Keratinocyte (primary cell): ENCODE results near the gene TMEM186. TPM values are rescaled to one million over a fixed set of nuclear protein-coding genes. Genes with fewer than 3 reads are reported as not detected.

Experiments used
- DNase-seq: peaks from one replicate; pipeline ENCODE4 v3.0.0-alpha.2; 2011; ENCODE audit warnings: low read depth, missing footprints, low spot score
- FAIRE-seq: peaks from 2 replicates; lab custom pipeline; 2011; peaks lifted over from hg19 to GRCh38; lab: Jason Lieb, UNC
- H2AFZ ChIP-seq: 2 replicates; pipeline ENCODE4 v1.6.0; 2012; ENCODE audit warnings: low read length, control low read depth, inconsistent platforms; ENCODE audit not compliant: control insufficient read depth
- H3K27ac ChIP-seq: 2 replicates; pipeline ENCODE4 v1.5.1; 2011; ENCODE audit warnings: low read length; ENCODE audit not compliant: control insufficient read depth, insufficient read depth
- H3K27me3 ChIP-seq: 3 replicates; pipeline ENCODE4 v1.6.0; 2011; ENCODE audit warnings: low read length; ENCODE audit not compliant: control insufficient read depth, insufficient read depth; ENCODE audit errors: extremely low read depth
- H3K36me3 ChIP-seq, 2 experiments: 2 replicates in 1 of 2; 3 replicates in 1 of 2; pipeline ENCODE4 v1.5.1; 2011; ENCODE audit warnings: low read length in 2 of 2, mild to moderate bottlenecking in 1 of 2; ENCODE audit not compliant: control insufficient read depth in 2 of 2, insufficient read depth in 2 of 2; ENCODE audit errors: extremely low read depth in 1 of 2
- H3K4me1 ChIP-seq: 3 replicates; pipeline ENCODE4 v1.5.1; 2011; ENCODE audit warnings: low read length; ENCODE audit not compliant: control insufficient read depth, insufficient read depth; ENCODE audit errors: extremely low read depth
- H3K4me2 ChIP-seq: 3 replicates; pipeline ENCODE4 v1.6.0; 2011; ENCODE audit warnings: low read depth, low read length; ENCODE audit not compliant: control insufficient read depth, insufficient read depth; ENCODE audit errors: extremely low read depth
- H3K4me3 ChIP-seq, 3 experiments: fragments of 200-600 bp in 1 of 3; sonication (generic) in 1 of 3; 2 replicates in 2 of 3; 3 replicates in 1 of 3; pipeline ENCODE4 v1.5.1; 2011 to 2016; ENCODE audit warnings: low read length in 3 of 3, mild to moderate bottlenecking in 3 of 3, control low read depth in 2 of 3, inconsistent platforms in 1 of 3, low read depth in 1 of 3, mixed read lengths in 1 of 3, mixed run types in 1 of 3, moderate library complexity in 1 of 3; ENCODE audit not compliant: control insufficient read depth in 2 of 3, insufficient read depth in 2 of 3; ENCODE audit errors: extremely low read depth in 1 of 3
- H3K79me2 ChIP-seq: 2 replicates; pipeline ENCODE4 v1.6.0; 2012; ENCODE audit warnings: low read length; ENCODE audit not compliant: control insufficient read depth, insufficient read depth
- H3K9ac ChIP-seq: 3 replicates; pipeline ENCODE4 v1.6.0; 2011; ENCODE audit warnings: low read length; ENCODE audit not compliant: control insufficient read depth, insufficient read depth; ENCODE audit errors: extremely low read depth
- H3K9me1 ChIP-seq: 3 replicates; pipeline ENCODE4 v1.6.0; 2011; ENCODE audit warnings: low read length; ENCODE audit not compliant: control insufficient read depth, insufficient read depth; ENCODE audit errors: extremely low read depth
- H3K9me3 ChIP-seq: 2 replicates; pipeline ENCODE4 v1.5.1; 2012; ENCODE audit warnings: low read depth, low read length; ENCODE audit not compliant: control insufficient read depth
- H4K20me1 ChIP-seq: 3 replicates; pipeline ENCODE4 v1.6.0; 2011; ENCODE audit warnings: low read length; ENCODE audit not compliant: control insufficient read depth, insufficient read depth; ENCODE audit errors: extremely low read depth
- CTCF ChIP-seq, 3 experiments: IDR thresholded peaks in 1 of 3; conservative IDR thresholded peaks in 1 of 3; optimal IDR thresholded peaks in 1 of 3; 2 replicates in 2 of 3; 3 replicates in 1 of 3; pipeline versions ENCODE3 to v1.5.1; 2011; ENCODE audit warnings: low read length in 3 of 3, mild to moderate bottlenecking in 3 of 3, moderate library complexity in 2 of 3, control low read depth in 1 of 3, inconsistent platforms in 1 of 3; ENCODE audit not compliant: insufficient read depth in 2 of 3; ENCODE audit errors: extremely low read depth in 1 of 3
- EZH2 ChIP-seq: IDR thresholded peaks from one replicate; pipeline ENCODE4 v1.6.1; 2012; ENCODE audit warnings: inconsistent platforms, mild to moderate bottlenecking, low read length, moderate library complexity
- dilution Hi-C: fragments of 300-500 bp; cut with MboI; formaldehyde crosslinking; loops from one replicate; pipeline ENCODE4 v1.7.0; 2020; ENCODE audit warnings: low sequenced_read_pairs; ENCODE audit not compliant: extremely low pct_ligation_motif_present
- polyA minus RNA-seq, 3 experiments: library from RNA; depleted of rRNA, polyadenylated mRNA; stranded (reverse); fragments of >200 nt; gene quantifications; 1 replicate in 1 of 3; 2 replicates in 1 of 3; 3 replicates in 1 of 3; pipeline ENCODE4 v1.2.3, GENCODE V29; 2011
- polyA plus RNA-seq, 5 experiments: library from polyadenylated mRNA; depleted of rRNA in 3 of 5; stranded (reverse) in 3 of 5; stranded (forward) in 1 of 5; unstranded in 1 of 5; fragments of >200 nt; gene quantifications; 1 replicate in 1 of 5; 2 replicates in 3 of 5; 3 replicates in 1 of 5; pipeline versions ENCODE4 v1.2.1 to v1.2.3, GENCODE V29; 2011 to 2012; ENCODE audit warnings: missing spikeins in 2 of 5, low read depth in 1 of 5, low replicate concordance in 1 of 5

TMEM186 gene
- polyA plus RNA-seq = 7.8 to 9.8 TPM (median 8.1 TPM) in 3 replicates
- 6.5 TPM for polyA plus RNA-seq (2011; ENCODE audit: low read depth)
- polyA plus RNA-seq (2011; cell fraction: cytosol; rRNA removed) = 6.0 and 7.3 TPM in 2 replicates
- 11.9 and 14.2 TPM in 2 replicates for polyA plus RNA-seq (2011; cell fraction: nucleus; rRNA removed)
- 8.5 and 13.3 TPM in 2 replicates for polyA plus RNA-seq (2012; ENCODE audit: low replicate concordance)
- 2.4 to 5.2 TPM (median 2.8 TPM) in 3 replicates for polyA minus RNA-seq
- 1.3 TPM for polyA minus RNA-seq (2011; cell fraction: cytosol; rRNA and poly(A)+ RNA removed)
- polyA minus RNA-seq (2011; cell fraction: nucleus; rRNA and poly(A)+ RNA removed) = 1.8 and 1.9 TPM in 2 replicates

GRCh38 chr16:8797364-8798173 lies at the start of gene TMEM186, which contains the start of gene PMM2:
TMEM186 (minus strand) TSS chr16:8797639; CDS start chr16:8797614, 25 bp downstream.
PMM2 (plus strand) TSS chr16:8797839; CDS start chr16:8797883, 44 bp downstream.
- Histone ChIP-seq H3K4me3 (peak within 1 kb of the TSS; percentile 85 to 96 (median 92)), H3K36me3 (peaks cover 6 to 22% of the 10 kb centered on the region in 2 experiments), H3K9me3 (no peaks in the 10 kb centered on the region), H3K9ac (peak within 1 kb of the TSS; percentile 86), H3K4me1 (peaks cover 23% of the 10 kb centered on the region), H3K27me3 (no peaks in the 10 kb centered on the region), H3K79me2 (peaks cover 71% of the 10 kb centered on the region), H3K27ac (peak within 1 kb of the TSS; percentile 79), H3K4me2 (peak within 1 kb of the TSS; percentile 100), H2AFZ (peak within 1 kb of the TSS; percentile 70), H4K20me1 (peaks cover 7% of the 10 kb centered on the region), H3K9me1 (peaks cover 3% of the 10 kb centered on the region)
- peak; percentile 88 for DNase-seq
- dilution Hi-C loops = no loop called here
- TF ChIP-seq EZH2 (no peak), CTCF (optimal IDR thresholded peaks at IDR 0.05 in 1 of 3, IDR thresholded peaks at IDR 0.05 in 1 of 3, conservative IDR thresholded peaks at IDR 0.05 in 1 of 3; ENCODE audit: extremely low read depth in 1 of 3, insufficient read depth in 2 of 3, low read length in 3 of 3) (no peak)
- peak; percentile 68 for FAIRE-seq

- Histone ChIP-seq H3K4me2 (no peak overlapping the region), H2AFZ (no peak overlapping the region), H3K27ac (no peak overlapping the region), H3K9me3 (no peaks in the 10 kb centered on the region), H3K9ac (no peak overlapping the region), H3K36me3 (peaks cover 17 to 39% of the 10 kb centered on the region in 2 experiments), H3K27me3 (no peaks in the 10 kb centered on the region), H3K79me2 (peaks cover 12% of the 10 kb centered on the region), H4K20me1 (peaks cover 3% of the 10 kb centered on the region), H3K4me1 (peaks cover 31% of the 10 kb centered on the region), H3K4me3 (no peak overlapping the region), H3K9me1 (peaks cover 2% of the 10 kb centered on the region)
- dilution Hi-C loops = no loop called here
- DNase-seq (no peak), FAIRE-seq (no peak)
- TF ChIP-seq CTCF (optimal IDR thresholded peaks at IDR 0.05 in 1 of 3, IDR thresholded peaks at IDR 0.05 in 1 of 3, conservative IDR thresholded peaks at IDR 0.05 in 1 of 3; ENCODE audit: extremely low read depth in 1 of 3, insufficient read depth in 2 of 3, low read length in 3 of 3) = no peak
- TF ChIP-seq EZH2 = no peak
These were observed 49.7 kb upstream of the TMEM186 start for GRCh38 chr16:8847145-8847544.
